DMS79 treated with DMSO at 0.1 percent for 48 hours (cell line): ENCODE data around the gene HTR3A.
A peak's percentile ranks its signal among the peaks of the same experiment; 100 is the strongest.
"Not testable (repeated sequence)": the region's sequence is repeated elsewhere in the genome, so short reads cannot be mapped to it uniquely, and the experiment has no call there.

ENCODE experiments used
- DNase-seq: peaks from one replicate; lab custom pipeline; 2025; lab: John Stamatoyannopoulos, UW

HTR3A gene

GRCh38 chr11:113974741-113975470 is at the start of gene HTR3A:
HTR3A (plus strand) TSS chr11:113975108; CDS start chr11:113975326, 218 bp downstream.
- peak; percentile 96 for DNase-seq

DNA sequence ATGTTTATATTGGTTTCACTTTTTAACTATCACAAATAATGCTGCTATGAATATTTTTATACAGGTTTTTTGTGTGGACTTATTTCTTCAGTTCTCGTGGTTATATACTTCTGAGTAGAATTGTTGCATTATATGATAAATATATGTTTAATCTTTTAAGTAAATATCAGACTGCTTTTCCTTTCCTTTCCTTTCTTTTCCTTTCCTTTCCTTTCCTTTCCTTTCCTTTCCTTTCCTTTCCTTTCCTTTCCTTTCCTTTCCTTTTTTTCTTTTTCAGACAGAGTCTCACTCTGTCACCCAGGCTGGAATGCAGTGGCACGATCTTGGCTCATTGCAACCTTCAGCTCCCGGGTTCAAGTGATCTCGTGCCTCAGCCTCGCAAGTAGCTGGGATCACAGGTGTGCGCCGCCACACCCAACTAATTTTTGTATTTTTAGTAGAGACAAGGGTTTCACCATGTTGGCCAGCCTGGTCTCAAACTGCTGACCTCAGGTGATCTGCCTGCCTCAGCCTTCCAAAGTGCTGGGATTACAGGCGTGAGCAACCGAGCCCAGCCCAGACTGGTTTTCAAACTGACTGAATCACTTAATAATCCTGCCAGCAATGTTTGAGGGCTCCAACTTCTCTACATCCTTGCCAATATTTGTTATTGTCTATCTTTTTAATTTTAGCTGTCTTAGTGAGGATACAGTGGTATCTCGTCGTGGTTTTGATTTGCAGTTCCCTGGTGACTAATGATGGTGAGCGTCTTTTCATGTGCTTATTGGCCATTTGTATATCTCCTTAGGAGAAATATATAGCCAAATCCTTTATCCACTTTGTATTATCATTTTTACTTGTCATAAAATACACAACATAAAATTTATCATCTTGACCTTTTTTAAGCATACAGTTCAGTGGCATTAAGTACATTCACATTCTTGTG is 48.4 kb upstream of the HTR3A start:
- DNase-seq, result no peak

DNA sequence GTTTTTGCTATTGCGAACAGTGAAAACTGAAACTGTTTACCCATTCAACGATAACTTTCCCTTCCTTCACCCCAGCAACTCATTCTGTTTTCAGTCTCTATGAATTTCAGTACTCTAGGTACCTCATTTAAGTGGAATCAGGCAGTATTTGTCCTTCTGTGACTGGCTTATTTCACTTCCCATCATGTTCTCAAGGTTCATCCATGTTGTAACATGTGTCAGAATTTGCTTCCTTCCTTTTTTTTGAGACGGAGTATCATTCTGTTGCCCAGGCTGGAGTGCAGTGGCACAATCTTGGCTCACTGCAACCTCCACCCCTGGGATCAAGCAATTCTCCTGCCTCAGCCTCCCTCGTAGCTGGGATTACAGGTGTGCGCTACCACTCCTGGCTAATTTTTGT is 46.6 kb upstream of the HTR3A start:
- DNase-seq, result no peak

DNA sequence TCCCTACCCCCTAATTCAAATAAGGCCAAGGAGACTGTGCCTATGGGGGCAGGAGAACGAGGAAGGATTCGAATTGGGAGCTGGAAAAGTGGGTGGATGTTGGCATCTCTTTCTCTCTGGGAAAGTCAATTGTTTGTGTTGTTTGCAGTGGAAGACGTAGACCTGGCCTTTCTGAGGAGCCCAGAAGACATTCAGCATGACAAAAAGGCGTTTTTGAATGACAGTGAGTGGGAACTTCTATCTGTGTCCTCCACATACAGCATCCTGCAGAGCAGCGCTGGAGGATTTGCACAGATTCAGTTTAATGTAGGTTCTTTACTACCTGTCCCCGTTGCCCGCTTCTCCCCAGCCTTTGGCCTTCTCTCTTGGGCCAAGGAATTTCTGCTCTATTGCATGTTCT is 42.1 kb upstream of the HTR3A start:
- no peak for DNase-seq

DNA sequence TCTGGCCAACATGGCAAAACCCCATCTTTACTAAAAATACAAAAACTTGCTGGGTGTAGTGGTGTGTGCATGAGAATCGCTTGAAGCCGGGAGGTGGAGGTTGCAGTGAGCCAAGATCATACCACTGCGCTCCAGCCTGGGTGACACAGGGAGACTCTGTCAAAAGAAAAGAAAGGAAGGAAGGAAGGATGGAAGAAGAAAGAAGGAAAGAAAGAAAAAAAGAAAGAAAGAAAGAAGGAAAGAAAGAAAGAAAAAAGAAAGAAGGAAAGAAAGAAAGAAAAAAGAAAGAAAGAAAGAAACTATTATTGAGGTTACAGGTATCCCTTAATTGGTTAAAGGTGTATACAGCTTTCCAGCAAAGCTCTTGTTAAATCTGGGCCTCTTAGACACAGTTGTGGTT is 40.7 kb upstream of the HTR3A start:
- not testable (repeated sequence) for DNase-seq

DNA sequence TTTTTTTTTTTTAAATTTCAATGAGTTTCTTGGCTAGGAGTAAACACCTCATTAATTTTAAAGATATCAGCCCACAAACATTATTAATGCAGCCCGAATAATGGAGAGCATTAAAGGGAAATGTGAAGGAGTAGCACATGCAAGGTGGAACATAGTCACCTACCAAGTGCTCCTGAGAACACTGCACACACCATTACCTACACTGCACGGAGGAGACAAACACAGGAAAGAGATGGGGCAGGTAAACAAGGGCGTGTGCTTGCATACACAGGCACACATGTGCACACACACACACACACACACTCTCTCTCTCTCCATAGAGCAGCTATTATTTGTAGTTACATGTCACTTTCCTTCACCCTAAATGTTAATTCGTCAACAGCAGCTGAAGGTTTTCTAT is 40.1 kb upstream of the HTR3A start:
- DNase-seq, result peak; percentile 61

- DNase-seq, result no peak
Measured at GRCh38 chr11:113935858-113936257, 39.0 kb upstream of the HTR3A start.

GRCh38 chr11:113937918-113938317 is 37.0 kb upstream of the HTR3A start:
- no peak for DNase-seq

DNA sequence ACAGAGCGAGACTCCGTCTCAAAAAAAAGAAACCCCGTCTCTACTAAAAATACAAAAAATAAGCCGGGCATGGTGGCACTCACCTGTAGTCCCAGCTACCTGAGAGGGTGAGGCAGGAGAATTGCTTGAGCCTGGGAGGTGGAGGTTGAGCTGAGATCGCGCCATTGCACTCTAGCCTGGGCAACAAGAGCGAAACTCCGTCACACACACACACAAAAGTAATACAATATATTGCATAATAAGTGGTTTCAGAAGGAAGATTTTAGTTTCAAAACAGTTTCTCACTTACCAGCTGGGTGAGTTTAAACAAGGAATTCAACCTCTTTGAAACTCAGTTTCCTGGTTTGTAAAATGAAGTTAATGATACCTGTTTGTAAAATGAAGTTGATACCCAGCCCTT is 32.7 kb upstream of the HTR3A start:
- DNase-seq, result no peak

DNA sequence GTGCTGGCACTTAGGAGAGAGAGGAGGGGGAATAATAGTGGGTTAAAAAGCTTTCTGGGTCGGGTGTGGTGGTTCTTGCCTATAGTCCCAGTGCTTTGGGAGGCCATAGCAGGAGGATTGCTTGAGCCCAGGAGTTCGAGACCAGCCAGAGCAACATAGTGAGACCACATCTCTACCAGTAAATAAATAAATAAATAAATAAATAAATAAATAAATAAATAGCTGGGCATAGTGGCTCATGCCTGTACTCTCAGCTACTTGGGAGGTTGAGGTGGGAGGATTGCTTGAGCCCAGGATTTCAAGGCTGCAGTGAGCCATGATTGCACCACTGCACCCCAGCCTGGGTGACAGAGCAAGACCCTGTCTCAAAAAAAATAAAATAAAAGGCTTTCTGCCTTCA is 28.7 kb upstream of the HTR3A start:
- DNase-seq, result not testable (repeated sequence)

- DNase-seq, result no peak
Measured at GRCh38 chr11:113947994-113948393, 26.9 kb upstream of the HTR3A start.

DNA sequence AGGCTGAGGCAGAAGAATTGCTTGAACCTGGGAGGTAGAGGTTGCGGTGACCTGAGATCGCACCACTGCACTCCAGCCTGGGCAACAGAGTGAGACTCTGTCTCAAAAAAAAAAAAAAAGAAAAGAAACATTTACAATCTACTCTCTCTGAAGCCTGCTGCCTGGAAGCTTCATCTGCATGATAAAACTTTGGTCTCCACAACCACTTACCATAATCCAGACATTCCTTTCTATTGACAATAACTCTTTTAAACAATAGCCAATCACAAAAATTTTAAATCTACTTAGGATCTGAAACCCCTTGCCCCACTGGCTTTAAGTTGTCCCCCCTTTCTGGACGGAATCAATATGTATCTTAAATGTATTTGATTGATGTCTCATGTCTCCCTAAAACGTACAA is 25.0 kb upstream of the HTR3A start:
- no peak for DNase-seq

DNA sequence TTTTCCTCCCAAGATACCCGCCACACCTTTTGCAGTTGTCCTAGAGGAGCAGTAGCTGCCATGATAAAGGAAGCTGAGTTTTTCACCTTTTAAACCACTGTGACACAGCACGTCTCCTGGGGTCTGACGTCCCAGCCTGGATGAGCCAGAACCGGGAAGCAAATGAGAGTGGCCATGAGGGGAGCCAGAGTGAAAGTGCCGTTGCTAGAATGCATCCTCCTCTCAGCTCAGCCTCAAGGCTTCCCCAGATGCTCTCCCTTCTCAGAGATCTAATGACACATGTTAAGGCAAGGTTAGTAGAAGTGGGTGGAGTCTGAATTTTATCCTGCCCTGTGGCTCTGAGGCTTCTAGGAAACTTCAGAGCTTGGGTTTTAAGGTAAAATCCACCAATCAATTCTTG is 23.4 kb upstream of the HTR3A start:
- no peak for DNase-seq

DNA sequence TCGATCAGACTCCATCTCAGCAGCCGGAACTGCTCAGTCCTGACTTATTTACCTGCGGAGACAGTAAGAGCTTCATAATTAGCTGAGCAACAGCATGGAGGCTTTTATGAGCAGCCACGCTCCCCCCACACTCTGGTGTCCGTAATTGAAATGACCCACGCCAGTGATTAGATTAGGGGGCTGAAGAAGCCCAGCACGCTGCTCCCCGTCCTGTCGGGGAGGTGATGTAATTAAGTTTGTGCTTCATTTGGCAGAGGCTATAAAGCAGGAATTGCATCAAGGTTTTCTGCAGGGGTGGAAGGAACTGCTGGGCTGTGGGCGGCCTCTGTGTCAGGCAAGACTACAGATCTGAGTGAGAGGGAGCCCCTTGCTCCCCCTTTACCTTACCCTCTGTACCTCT is 22.8 kb upstream of the HTR3A start:
- DNase-seq, result no peak

DNA sequence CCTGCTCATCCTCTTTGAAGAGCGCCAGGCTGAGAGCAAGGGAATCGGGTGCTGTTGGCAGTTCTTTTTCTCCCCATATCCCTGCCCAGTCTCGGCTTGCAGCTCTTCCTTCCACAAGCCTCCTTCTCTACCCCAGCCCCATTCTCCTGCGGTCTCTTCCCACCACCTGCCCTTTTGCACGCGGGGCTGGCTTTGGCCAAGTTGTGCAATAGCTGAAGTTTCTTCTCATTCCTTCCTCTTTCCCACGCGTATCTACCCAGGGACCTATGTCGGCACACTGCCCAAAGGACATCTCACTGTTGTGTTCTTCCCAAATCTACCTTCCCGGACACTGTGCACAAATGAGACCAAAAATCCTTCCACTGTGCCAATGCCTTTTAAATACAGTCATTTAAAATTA is 22.3 kb upstream of the HTR3A start:
- no peak for DNase-seq

- no peak for DNase-seq
Measured at GRCh38 chr11:113954235-113954634, 20.7 kb upstream of the HTR3A start.

- no peak for DNase-seq
Measured at GRCh38 chr11:113956986-113957385, 17.9 kb upstream of the HTR3A start.

DNA sequence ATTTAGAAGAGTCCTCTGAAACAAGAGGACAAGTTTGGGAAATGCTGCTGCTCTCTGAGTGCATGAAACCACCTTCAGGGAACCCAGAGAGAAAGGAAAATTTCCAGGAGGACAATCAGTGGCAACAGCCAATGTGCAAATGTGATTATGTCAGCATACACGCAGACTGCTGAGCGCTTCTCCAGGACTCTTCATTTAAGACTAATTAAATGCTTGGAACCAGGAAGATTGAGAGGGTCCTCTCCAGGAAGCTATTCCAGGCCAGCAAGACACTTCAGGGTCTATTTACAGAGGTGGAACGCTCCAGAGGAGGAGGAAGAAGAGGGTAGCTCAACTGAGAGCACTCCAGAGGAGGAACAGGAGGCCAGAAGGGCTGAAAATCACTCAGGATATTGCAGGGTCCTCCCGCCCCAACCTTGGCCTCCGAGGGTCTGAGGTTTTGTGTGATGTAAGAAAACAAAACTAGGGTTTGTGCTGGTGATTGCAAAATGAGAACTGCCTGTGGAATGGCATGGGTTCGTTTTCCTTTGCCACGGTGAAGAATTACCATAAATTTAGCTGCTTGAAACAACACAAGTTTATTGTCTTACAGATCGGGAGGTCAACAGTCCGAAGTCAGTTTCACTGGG is 14.1 kb upstream of the HTR3A start:
- DNase-seq, result peak; percentile 44

DNA sequence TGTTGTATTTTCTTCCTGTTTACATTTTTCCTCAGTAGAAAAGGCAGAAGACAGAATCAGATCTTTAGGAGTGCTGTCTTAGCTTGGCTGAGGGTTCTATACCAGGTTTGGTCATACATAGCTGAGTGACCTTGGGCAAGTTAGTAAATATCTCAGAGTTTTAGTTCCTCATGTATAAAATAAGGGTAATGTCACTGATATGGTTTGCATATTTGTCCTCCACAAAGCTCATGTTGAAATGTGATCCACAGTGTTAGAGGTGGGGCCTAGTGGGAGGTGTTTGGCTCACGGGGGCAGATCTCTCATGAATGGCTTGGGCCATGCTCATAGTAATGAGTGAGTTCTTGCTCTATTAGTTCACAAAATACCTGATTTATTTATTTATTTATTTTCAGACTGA is 7.5 kb upstream of the HTR3A start:
- DNase-seq, result no peak

DNA sequence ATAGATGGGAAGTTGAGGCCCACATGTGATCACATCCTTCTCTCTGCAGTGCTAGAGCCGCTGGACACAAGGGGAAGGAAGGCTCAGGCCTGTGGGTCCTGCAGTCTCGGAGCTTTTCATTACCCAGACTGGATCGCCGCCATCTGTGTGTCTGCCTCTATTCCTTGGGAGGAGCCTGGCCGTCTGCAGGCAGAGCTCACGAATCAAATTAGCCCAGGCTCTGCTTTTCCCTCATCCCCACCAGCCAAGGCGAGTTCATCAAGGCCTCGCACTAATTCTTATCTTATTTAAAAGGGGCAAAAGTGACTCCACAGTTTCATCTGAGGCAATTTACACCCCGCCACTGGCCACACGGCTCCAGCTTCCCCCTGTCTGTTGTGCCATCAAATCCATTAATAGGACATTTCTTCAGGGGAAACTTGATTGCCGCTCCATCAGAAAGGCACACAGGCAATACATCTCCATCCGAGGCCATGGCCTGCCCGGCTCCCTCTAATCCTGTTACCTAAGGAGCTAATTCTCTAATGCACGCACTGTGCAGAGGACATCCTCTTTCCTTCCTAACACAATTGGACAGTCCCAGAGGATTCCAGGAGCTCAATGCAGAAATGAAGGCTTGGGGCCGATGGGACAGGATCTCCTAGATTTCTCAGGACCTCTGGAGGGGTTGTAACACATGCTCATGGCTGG is 3.3 kb upstream of the HTR3A start:
- DNase-seq, result no peak

GRCh38 chr11:113977071-113977490 is 2.2 kb downstream of the HTR3A start:
- DNase-seq, result no peak

GRCh38 chr11:113977701-113978100 is 2.8 kb downstream of the HTR3A start:
- DNase-seq, result no peak
